Dermis microvascular lymphatic vessel endothelial cell (primary cell): ENCODE data around the gene MAPK11. TPM values are rescaled to one million over a fixed set of nuclear protein-coding genes. Genes with fewer than 3 reads are reported as not detected.

Source experiments
- DNase-seq, 2 donors: peaks; one replicate each; pipeline versions ENCODE4 v3.0.0 to v3.0.0-alpha.2; 2010; ENCODE audit warnings: low read depth in 2 of 2
- total RNA-seq: library from RNA; depleted of rRNA; stranded (reverse); fragments of >200 nt; gene quantifications from 2 replicates; pipeline ENCODE4 v1.2.1, GENCODE V29; 2014

MAPK11 gene
- total RNA-seq, 1 donor from 2014 or later: 19.9 TPM

GRCh38 chr22:50294319-50294656, 24.1 kb upstream of the MAPK11 start:
- DNase-seq: no peak

- peak; percentile 60 to 89 for DNase-seq
These were observed 23.5 kb upstream of the MAPK11 start for GRCh38 chr22:50293441-50294318.

GRCh38 chr22:50292643-50293440, 22.7 kb upstream of the MAPK11 start:
- DNase-seq: peak in 1 of 2 donors; percentile 32

- DNase-seq: no peak
These were observed 19.9 kb upstream of the MAPK11 start for GRCh38 chr22:50289942-50290630.

- no peak for DNase-seq
These were observed 19.2 kb upstream of the MAPK11 start for GRCh38 chr22:50289151-50289941.

- no peak for DNase-seq
These were observed 17.6 kb upstream of the MAPK11 start for GRCh38 chr22:50287731-50288130.

GRCh38 chr22:50286701-50287318, 16.6 kb upstream of the MAPK11 start:
- no peak for DNase-seq

GRCh38 chr22:50286275-50286674, 16.1 kb upstream of the MAPK11 start:
- DNase-seq: no peak

- no peak for DNase-seq
These were observed 15.5 kb upstream of the MAPK11 start for GRCh38 chr22:50285568-50286229.

GRCh38 chr22:50284479-50284878, 14.3 kb upstream of the MAPK11 start:
- DNase-seq: no peak

GRCh38 chr22:50283821-50284220, 13.6 kb upstream of the MAPK11 start:
- DNase-seq: no peak

GRCh38 chr22:50282361-50283155, 12.4 kb upstream of the MAPK11 start:
- peak in 1 of 2 donors; percentile 42 for DNase-seq

GRCh38 chr22:50281957-50282356, 11.8 kb upstream of the MAPK11 start:
- DNase-seq: no peak

GRCh38 chr22:50281384-50281760, 11.2 kb upstream of the MAPK11 start:
- DNase-seq: no peak

GRCh38 chr22:50280708-50281383, 10.7 kb upstream of the MAPK11 start:
- DNase-seq: no peak

GRCh38 chr22:50280022-50280707, 10.0 kb upstream of the MAPK11 start:
- no peak for DNase-seq

GRCh38 chr22:50278956-50279619, 8.9 kb upstream of the MAPK11 start:
- no peak for DNase-seq

GRCh38 chr22:50278461-50278860, 8.3 kb upstream of the MAPK11 start:
- no peak for DNase-seq
